Measurements from ENCODE around the gene POP4.

GRCh38 chr19:29563486-29564101 lies 42.5 kb upstream of the POP4 start:
- TF ChIP-seq, protein P1, sequence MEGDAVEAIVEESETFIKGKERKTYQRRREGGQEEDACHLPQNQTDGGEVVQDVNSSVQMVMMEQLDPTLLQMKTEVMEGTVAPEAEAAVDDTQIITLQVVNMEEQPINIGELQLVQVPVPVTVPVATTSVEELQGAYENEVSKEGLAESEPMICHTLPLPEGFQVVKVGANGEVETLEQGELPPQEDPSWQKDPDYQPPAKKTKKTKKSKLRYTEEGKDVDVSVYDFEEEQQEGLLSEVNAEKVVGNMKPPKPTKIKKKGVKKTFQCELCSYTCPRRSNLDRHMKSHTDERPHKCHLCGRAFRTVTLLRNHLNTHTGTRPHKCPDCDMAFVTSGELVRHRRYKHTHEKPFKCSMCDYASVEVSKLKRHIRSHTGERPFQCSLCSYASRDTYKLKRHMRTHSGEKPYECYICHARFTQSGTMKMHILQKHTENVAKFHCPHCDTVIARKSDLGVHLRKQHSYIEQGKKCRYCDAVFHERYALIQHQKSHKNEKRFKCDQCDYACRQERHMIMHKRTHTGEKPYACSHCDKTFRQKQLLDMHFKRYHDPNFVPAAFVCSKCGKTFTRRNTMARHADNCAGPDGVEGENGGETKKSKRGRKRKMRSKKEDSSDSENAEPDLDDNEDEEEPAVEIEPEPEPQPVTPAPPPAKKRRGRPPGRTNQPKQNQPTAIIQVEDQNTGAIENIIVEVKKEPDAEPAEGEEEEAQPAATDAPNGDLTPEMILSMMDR (IDR thresholded peaks at IDR 0.05; ENCODE audit: poor library complexity) = no peak
- TF ChIP-seq EZH2 (IDR thresholded peaks at IDR 0.05; ENCODE audit: borderline replicate concordance) = no peak

Measured in hepatocyte (in vitro differentiated cells).